GM12874 (cell line): ENCODE results near the gene ZNF79.

ENCODE experiments used
- TF ChIP-seq, protein P1 (sequence below): IDR thresholded peaks from 2 replicates; pipeline ENCODE4 v1.5.1; 2011; ENCODE audit warnings: low read depth, mild to moderate bottlenecking, control low read depth, low read length, moderate library complexity; ENCODE audit not compliant: insufficient read depth

ZNF79 gene

DNA sequence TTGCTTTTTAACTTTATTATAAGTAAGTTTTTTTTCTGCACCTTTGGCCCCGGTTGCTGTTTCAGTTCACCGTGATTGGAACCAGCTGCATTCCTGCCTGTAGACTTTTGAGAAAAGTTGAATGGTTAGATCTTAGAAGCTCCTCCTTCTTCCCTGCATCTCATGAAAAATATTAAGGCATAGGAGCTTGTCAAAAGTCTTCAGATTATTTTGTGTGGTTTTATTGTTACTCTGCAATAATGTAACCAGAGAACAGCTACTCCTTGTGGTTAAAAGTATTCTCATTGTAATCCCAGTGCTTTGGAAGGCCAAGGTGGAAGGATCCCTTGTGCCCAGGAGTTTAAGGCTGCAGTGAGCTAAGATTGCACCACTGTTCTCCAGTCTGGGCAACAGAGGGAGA is 30.5 kb upstream of the ZNF79 start:
- TF ChIP-seq, protein P1, sequence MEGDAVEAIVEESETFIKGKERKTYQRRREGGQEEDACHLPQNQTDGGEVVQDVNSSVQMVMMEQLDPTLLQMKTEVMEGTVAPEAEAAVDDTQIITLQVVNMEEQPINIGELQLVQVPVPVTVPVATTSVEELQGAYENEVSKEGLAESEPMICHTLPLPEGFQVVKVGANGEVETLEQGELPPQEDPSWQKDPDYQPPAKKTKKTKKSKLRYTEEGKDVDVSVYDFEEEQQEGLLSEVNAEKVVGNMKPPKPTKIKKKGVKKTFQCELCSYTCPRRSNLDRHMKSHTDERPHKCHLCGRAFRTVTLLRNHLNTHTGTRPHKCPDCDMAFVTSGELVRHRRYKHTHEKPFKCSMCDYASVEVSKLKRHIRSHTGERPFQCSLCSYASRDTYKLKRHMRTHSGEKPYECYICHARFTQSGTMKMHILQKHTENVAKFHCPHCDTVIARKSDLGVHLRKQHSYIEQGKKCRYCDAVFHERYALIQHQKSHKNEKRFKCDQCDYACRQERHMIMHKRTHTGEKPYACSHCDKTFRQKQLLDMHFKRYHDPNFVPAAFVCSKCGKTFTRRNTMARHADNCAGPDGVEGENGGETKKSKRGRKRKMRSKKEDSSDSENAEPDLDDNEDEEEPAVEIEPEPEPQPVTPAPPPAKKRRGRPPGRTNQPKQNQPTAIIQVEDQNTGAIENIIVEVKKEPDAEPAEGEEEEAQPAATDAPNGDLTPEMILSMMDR: no peak

GRCh38 chr9:127395497-127396252 is 28.5 kb upstream of the ZNF79 start:
- TF ChIP-seq, protein P1: no peak

GRCh38 chr9:127396253-127396807 is 27.9 kb upstream of the ZNF79 start:
- TF ChIP-seq, protein P1: no peak

DNA sequence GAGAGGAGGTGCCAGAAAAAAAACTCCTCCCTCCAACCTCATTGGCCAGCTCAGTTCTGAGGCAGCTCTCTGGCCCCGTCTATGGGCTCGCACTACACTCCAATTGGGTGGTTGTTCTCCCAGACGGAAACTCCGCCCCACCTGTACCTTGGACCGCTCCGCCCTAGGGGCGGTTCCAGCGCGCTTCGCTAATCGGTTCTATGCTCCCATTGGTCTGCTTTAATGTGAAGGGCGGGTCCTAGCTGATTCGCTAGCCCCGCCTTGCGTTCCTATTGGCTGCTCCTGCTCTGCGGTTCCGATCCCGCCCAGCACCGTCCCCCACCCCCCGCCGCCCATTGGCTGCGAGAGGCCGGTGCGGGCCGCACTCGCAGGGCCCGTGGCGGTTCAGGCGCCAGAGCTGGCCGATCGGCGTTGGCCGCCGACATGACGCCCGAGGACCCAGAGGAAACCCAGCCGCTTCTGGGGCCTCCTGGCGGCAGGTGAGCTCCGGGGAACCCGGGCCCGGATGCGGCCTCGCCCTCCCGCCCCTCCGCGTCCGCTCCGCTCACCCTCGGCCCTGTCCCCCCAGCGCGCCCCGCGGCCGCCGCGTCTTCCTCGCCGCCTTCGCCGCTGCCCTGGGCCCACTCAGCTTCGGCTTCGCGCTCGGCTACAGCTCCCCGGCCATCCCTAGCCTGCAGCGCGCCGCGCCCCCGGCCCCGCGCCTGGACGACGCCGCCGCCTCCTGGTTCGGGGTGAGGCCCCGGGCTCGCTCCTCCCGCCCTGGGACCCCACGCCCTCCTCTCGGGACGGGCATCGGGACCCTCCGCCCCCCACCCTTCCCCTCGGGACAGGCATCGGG is 27.2 kb upstream of the ZNF79 start, which contains the start of gene SLC2A8:
Gene SLC2A8, plus strand, starts transcription at position 362 of the 838 bp plus-strand sequence. Its CDS starts 62 bp downstream, at position 424.
- TF ChIP-seq, protein P1: no peak

GRCh38 chr9:127397646-127398274 is 26.4 kb upstream of the ZNF79 start:
- TF ChIP-seq, protein P1: peak; percentile 68

GRCh38 chr9:127398275-127398647 is 25.9 kb upstream of the ZNF79 start:
- TF ChIP-seq, protein P1: no peak
